BLaER1 treated with 17β-estradiol and CSF1 and Interleukin-3, amounts not matched to agents 10 nM and 100 nM (cell line): Measurements from ENCODE around the gene INF2.
A peak's percentile ranks its signal among the peaks of the same experiment; 100 is the strongest.

Source experiments
- H3K27ac ChIP-seq, 11 experiments: shearing (Covaris generic); formaldehyde crosslinking; 2 replicates each; pipeline ENCODE4 v1.8.1; 2022
- H3K27me3 ChIP-seq, 11 experiments: shearing (Covaris generic); formaldehyde crosslinking; 2 replicates each; pipeline ENCODE4 v1.8.1; 2022
- H3K36me3 ChIP-seq, 11 experiments: shearing (Covaris generic); formaldehyde crosslinking; 2 replicates each; pipeline ENCODE4 v1.8.1; 2022
- H3K4me1 ChIP-seq, 10 experiments: shearing (Covaris generic); formaldehyde crosslinking; 2 replicates each; pipeline ENCODE4 v1.8.1; 2022
- H3K4me2 ChIP-seq, 11 experiments: shearing (Covaris generic); formaldehyde crosslinking; 2 replicates each; pipeline ENCODE4 v1.8.1; 2022
- H3K4me3 ChIP-seq, 10 experiments: shearing (Covaris generic); formaldehyde crosslinking; 2 replicates each; pipeline ENCODE4 v1.8.1; 2022
- H3K9ac ChIP-seq, 11 experiments: shearing (Covaris generic); formaldehyde crosslinking; 2 replicates each; pipeline ENCODE4 v1.8.1; 2022
- H3K9me3 ChIP-seq, 11 experiments: shearing (Covaris generic); formaldehyde crosslinking; replicated peaks in 1 of 11; 2 replicates each; pipeline ENCODE4 v1.8.1; 2022
- H4K20me1 ChIP-seq, 11 experiments: shearing (Covaris generic); formaldehyde crosslinking; 2 replicates each; pipeline ENCODE4 v1.8.1; 2022
- Cebpa-rat ChIP-seq, 11 experiments: shearing (Covaris generic); IDR thresholded peaks; 2 replicates each; pipeline ENCODE4 v1.8.1; 2022

The INF2 gene

GRCh38 chr14:104766256-104766862 is 76.9 kb downstream of the INF2 start:
- Histone ChIP-seq H3K27me3 (no peaks in the 10 kb centered on the region), H3K4me1 (peaks cover 6 to 29% (median 23%) of the 10 kb centered on the region in 10 experiments), H3K9me3 (peaks cover 4 to 20% (median 15%) of the 10 kb centered on the region in 11 experiments; a peak in 21 of 22 replicates), H3K9ac (no peak overlapping the region), H3K4me3 (no peak overlapping the region), H3K4me2 (no peak overlapping the region), H3K27ac (no peak overlapping the region), H3K36me3 (peaks cover 22 to 77% (median 46%) of the 10 kb centered on the region in 11 experiments), H4K20me1 (peaks cover 0 to 49% (median 28%) of the 10 kb centered on the region in 11 experiments; a peak in 21 of 22 replicates)
- TF ChIP-seq Cebpa-rat (IDR thresholded peaks at IDR 0.05), result no peak

- Histone ChIP-seq H3K36me3 (peaks cover 22 to 77% (median 46%) of the 10 kb centered on the region in 11 experiments), H3K27me3 (no peaks in the 10 kb centered on the region), H3K9ac (peak overlapping the region in 1 of 11 experiments; percentile 35; a peak in 1 of 22 replicates), H3K4me1 (peaks cover 6 to 29% (median 23%) of the 10 kb centered on the region in 10 experiments), H3K9me3 (peaks cover 9 to 27% (median 22%) of the 10 kb centered on the region in 11 experiments; a peak in 21 of 22 replicates), H3K4me2 (0 out of 22 replicates have a peak overlapping the region, but pooled peaks of 1 of the 11 experiments have one; percentile 19), H4K20me1 (peaks cover 0 to 49% (median 32%) of the 10 kb centered on the region in 11 experiments; a peak in 21 of 22 replicates), H3K27ac (no peak overlapping the region), H3K4me3 (no peak overlapping the region)
- no peak for TF ChIP-seq Cebpa-rat (IDR thresholded peaks at IDR 0.05)
These were observed 77.6 kb downstream of the INF2 start for GRCh38 chr14:104766863-104767633.

- Histone ChIP-seq H3K4me3 (no peak overlapping the region), H4K20me1 (peaks cover 0 to 52% (median 37%) of the 10 kb centered on the region in 11 experiments; a peak in 21 of 22 replicates), H3K9ac (peak overlapping the region in 3 of 11 experiments; percentile 19 to 49 (median 35); a peak in 1 of 22 replicates), H3K27ac (no peak overlapping the region), H3K4me1 (peaks cover 6 to 29% (median 23%) of the 10 kb centered on the region in 10 experiments), H3K27me3 (no peaks in the 10 kb centered on the region), H3K36me3 (peaks cover 25 to 77% (median 46%) of the 10 kb centered on the region in 11 experiments), H3K9me3 (peaks cover 9 to 32% (median 26%) of the 10 kb centered on the region in 11 experiments; a peak in 21 of 22 replicates), H3K4me2 (0 out of 22 replicates have a peak overlapping the region, but pooled peaks of 1 of the 11 experiments have one; percentile 19)
- TF ChIP-seq Cebpa-rat (IDR thresholded peaks at IDR 0.05), result no peak
These were observed 78.2 kb downstream of the INF2 start for GRCh38 chr14:104767634-104767918.

GRCh38 chr14:104768437-104769323 is 79.3 kb downstream of the INF2 start:
- peaks cover 35 to 78% (median 50%) of the 10 kb centered on the region in 11 experiments for H3K36me3 ChIP-seq
- H3K9ac ChIP-seq, result peak overlapping the region in 9 of 11 experiments; percentile 9 to 61 (median 35); a peak in 11 of 22 replicates
- peak overlapping the region; percentile 18 to 67 (median 52); a peak in 20 of 22 replicates for H3K4me2 ChIP-seq
- H4K20me1 ChIP-seq, result peaks cover 0 to 63% (median 46%) of the 10 kb centered on the region in 11 experiments; a peak in 21 of 22 replicates
- H3K9me3 ChIP-seq, result peaks cover 9 to 36% (median 28%) of the 10 kb centered on the region in 11 experiments; a peak in 21 of 22 replicates
- no peak overlapping the region for H3K4me3 ChIP-seq
- no peaks in the 10 kb centered on the region for H3K27me3 ChIP-seq
- peaks cover 6 to 29% (median 23%) of the 10 kb centered on the region in 10 experiments for H3K4me1 ChIP-seq
- TF ChIP-seq Cebpa-rat (IDR thresholded peaks at IDR 0.05), result no peak
- H3K27ac ChIP-seq, result peak overlapping the region in 5 of 11 experiments; percentile 30 to 56 (median 39); a peak in 8 of 22 replicates

GRCh38 chr14:104769324-104770071 is 80.1 kb downstream of the INF2 start:
- Histone ChIP-seq H3K27me3 (no peaks in the 10 kb centered on the region), H3K4me3 (no peak overlapping the region), H3K4me1 (peaks cover 6 to 29% (median 23%) of the 10 kb centered on the region in 10 experiments), H3K4me2 (peak overlapping the region in 6 of 11 experiments; percentile 20 to 50 (median 40); a peak in 11 of 22 replicates), H3K36me3 (peaks cover 43 to 86% (median 58%) of the 10 kb centered on the region in 11 experiments), H3K9ac (peak overlapping the region in 6 of 11 experiments; percentile 24 to 61 (median 44); a peak in 10 of 22 replicates), H3K9me3 (peaks cover 9 to 36% (median 28%) of the 10 kb centered on the region in 11 experiments; a peak in 21 of 22 replicates), H4K20me1 (peaks cover 0 to 71% (median 51%) of the 10 kb centered on the region in 11 experiments; a peak in 21 of 22 replicates), H3K27ac (peak overlapping the region in 3 of 11 experiments; percentile 1 to 56 (median 3); a peak in 2 of 22 replicates)
- TF ChIP-seq Cebpa-rat (IDR thresholded peaks at IDR 0.05), result no peak

- no peak for TF ChIP-seq Cebpa-rat (IDR thresholded peaks at IDR 0.05)
- H3K9ac ChIP-seq, result peak overlapping the region in 5 of 11 experiments; percentile 24 to 61 (median 41); a peak in 3 of 22 replicates
- H4K20me1 ChIP-seq, result peaks cover 0 to 77% (median 56%) of the 10 kb centered on the region in 11 experiments; a peak in 21 of 22 replicates
- H3K36me3 ChIP-seq, result peaks cover 46 to 93% (median 64%) of the 10 kb centered on the region in 11 experiments
- no peak overlapping the region for H3K4me3 ChIP-seq
- no peaks in the 10 kb centered on the region for H3K27me3 ChIP-seq
- peaks cover 6 to 29% (median 23%) of the 10 kb centered on the region in 10 experiments for H3K4me1 ChIP-seq
- H3K27ac ChIP-seq, result 0 out of 22 replicates have a peak overlapping the region, but pooled peaks of 1 of the 11 experiments have one; percentile 3
- peak overlapping the region in 2 of 11 experiments; percentile 40 to 43; a peak in 3 of 22 replicates for H3K4me2 ChIP-seq
- peaks cover 9 to 36% (median 28%) of the 10 kb centered on the region in 11 experiments; a peak in 21 of 22 replicates for H3K9me3 ChIP-seq
These were observed 80.7 kb downstream of the INF2 start for GRCh38 chr14:104770072-104770579.

GRCh38 chr14:104770851-104771272 is 81.4 kb downstream of the INF2 start:
- TF ChIP-seq Cebpa-rat (IDR thresholded peaks at IDR 0.05), result no peak

More at GRCh38 chr14:104770851-104771272, 81.4 kb downstream of the INF2 start:
- Histone ChIP-seq H3K9ac (no peak overlapping the region), H3K9me3 (peaks cover 9 to 30% (median 27%) of the 10 kb centered on the region in 11 experiments; a peak in 21 of 22 replicates), H3K4me2 (no peak overlapping the region), H3K27me3 (no peaks in the 10 kb centered on the region), H3K27ac (no peak overlapping the region), H3K4me3 (0 out of 20 replicates have a peak overlapping the region, but pooled peaks of 2 of the 10 experiments have one; percentile 2 to 16), H3K36me3 (peaks cover 46 to 95% (median 71%) of the 10 kb centered on the region in 11 experiments), H3K4me1 (peaks cover 6 to 29% (median 23%) of the 10 kb centered on the region in 10 experiments), H4K20me1 (peaks cover 0 to 84% (median 63%) of the 10 kb centered on the region in 11 experiments; a peak in 21 of 22 replicates)
